ENCODE results near the gene STAP2.
"Not testable (repeated sequence)": the region's sequence is repeated elsewhere in the genome, so short reads cannot be mapped to it uniquely, and the experiment has no call there.

Gene STAP2

GRCh38 chr19:4357921-4358326, 19.3 kb upstream of the STAP2 start:
- no peak for DNase-seq (ENCODE audit: low spot score)

GRCh38 chr19:4357095-4357797, 18.6 kb upstream of the STAP2 start:
- DNase-seq (ENCODE audit: low spot score) = no peak

GRCh38 chr19:4354897-4355296, 16.3 kb upstream of the STAP2 start:
- DNase-seq (ENCODE audit: low spot score) = no peak

- DNase-seq (ENCODE audit: low spot score) = no peak
Observed at GRCh38 chr19:4354282-4354681, 15.7 kb upstream of the STAP2 start.

- DNase-seq (ENCODE audit: low spot score) = peak; percentile 72
Observed at GRCh38 chr19:4352701-4353121, 14.1 kb upstream of the STAP2 start.

GRCh38 chr19:4350726-4351125, 12.1 kb upstream of the STAP2 start:
- no peak for DNase-seq (ENCODE audit: low spot score)

GRCh38 chr19:4350111-4350510, 11.5 kb upstream of the STAP2 start:
- DNase-seq (ENCODE audit: low spot score) = no peak

GRCh38 chr19:4349225-4349624, 10.6 kb upstream of the STAP2 start:
- DNase-seq (ENCODE audit: low spot score) = not testable (repeated sequence)

- no peak for DNase-seq (ENCODE audit: low spot score)
Observed at GRCh38 chr19:4347521-4347920, 8.9 kb upstream of the STAP2 start.

- DNase-seq (ENCODE audit: low spot score) = no peak
Observed at GRCh38 chr19:4346020-4346383, 7.4 kb upstream of the STAP2 start.

GRCh38 chr19:4345342-4346019, 6.9 kb upstream of the STAP2 start:
- DNase-seq (ENCODE audit: low spot score) = no peak

- peak; percentile 92 for DNase-seq (ENCODE audit: low spot score)
Observed at GRCh38 chr19:4343370-4344307, 5.0 kb upstream of the STAP2 start, which contains the start of gene MPND. Gene MPND, plus strand, starts transcription at chr19:4343562. Its CDS starts 32 bp downstream, at chr19:4343594.

GRCh38 chr19:4342615-4343369, 4.2 kb upstream of the STAP2 start:
- peak; percentile 95 for DNase-seq (ENCODE audit: low spot score)

GRCh38 chr19:4342314-4342614, 3.6 kb upstream of the STAP2 start:
- DNase-seq (ENCODE audit: low spot score) = no peak

- DNase-seq (ENCODE audit: low spot score) = peak; percentile 17
Observed at GRCh38 chr19:4337906-4338440, 654 bp downstream of the STAP2 start.

GRCh38 chr19:4334929-4335570, 3.6 kb downstream of the STAP2 start:
- no peak for DNase-seq (ENCODE audit: low spot score)

GRCh38 chr19:4329858-4330257, 8.8 kb downstream of the STAP2 start:
- DNase-seq (ENCODE audit: low spot score) = no peak

GRCh38 chr19:4328991-4329681, 9.5 kb downstream of the STAP2 start:
- not testable (repeated sequence) for DNase-seq (ENCODE audit: low spot score)

- peak; percentile 92 for DNase-seq (ENCODE audit: low spot score)
Observed at GRCh38 chr19:4328243-4328990, 10.2 kb downstream of the STAP2 start.

- DNase-seq (ENCODE audit: low spot score) = no peak
Observed at GRCh38 chr19:4327877-4328242, 10.8 kb downstream of the STAP2 start.
